BLaER1 treated with 17β-estradiol and CSF1 and Interleukin-3, amounts not matched to agents 10 nM and 100 nM (cell line): ENCODE results near the gene C14orf93.
A peak's percentile ranks its signal among the peaks of the same experiment; 100 is the strongest.

Experiments
- H3K27ac ChIP-seq, 11 experiments: shearing (Covaris generic); formaldehyde crosslinking; 2 replicates each; pipeline ENCODE4 v1.8.1; 2022
- H3K27me3 ChIP-seq, 11 experiments: shearing (Covaris generic); formaldehyde crosslinking; 2 replicates each; pipeline ENCODE4 v1.8.1; 2022
- H3K36me3 ChIP-seq, 11 experiments: shearing (Covaris generic); formaldehyde crosslinking; 2 replicates each; pipeline ENCODE4 v1.8.1; 2022
- H3K4me1 ChIP-seq, 10 experiments: shearing (Covaris generic); formaldehyde crosslinking; 2 replicates each; pipeline ENCODE4 v1.8.1; 2022
- H3K4me2 ChIP-seq, 11 experiments: shearing (Covaris generic); formaldehyde crosslinking; 2 replicates each; pipeline ENCODE4 v1.8.1; 2022
- H3K4me3 ChIP-seq, 10 experiments: shearing (Covaris generic); formaldehyde crosslinking; 2 replicates each; pipeline ENCODE4 v1.8.1; 2022
- H3K9ac ChIP-seq, 11 experiments: shearing (Covaris generic); formaldehyde crosslinking; 2 replicates each; pipeline ENCODE4 v1.8.1; 2022
- H3K9me3 ChIP-seq, 11 experiments: shearing (Covaris generic); formaldehyde crosslinking; replicated peaks in 1 of 11; 2 replicates each; pipeline ENCODE4 v1.8.1; 2022
- H4K20me1 ChIP-seq, 11 experiments: shearing (Covaris generic); formaldehyde crosslinking; 2 replicates each; pipeline ENCODE4 v1.8.1; 2022
- Cebpa-rat ChIP-seq, 11 experiments: shearing (Covaris generic); IDR thresholded peaks; 2 replicates each; pipeline ENCODE4 v1.8.1; 2022

The C14orf93 gene

DNA sequence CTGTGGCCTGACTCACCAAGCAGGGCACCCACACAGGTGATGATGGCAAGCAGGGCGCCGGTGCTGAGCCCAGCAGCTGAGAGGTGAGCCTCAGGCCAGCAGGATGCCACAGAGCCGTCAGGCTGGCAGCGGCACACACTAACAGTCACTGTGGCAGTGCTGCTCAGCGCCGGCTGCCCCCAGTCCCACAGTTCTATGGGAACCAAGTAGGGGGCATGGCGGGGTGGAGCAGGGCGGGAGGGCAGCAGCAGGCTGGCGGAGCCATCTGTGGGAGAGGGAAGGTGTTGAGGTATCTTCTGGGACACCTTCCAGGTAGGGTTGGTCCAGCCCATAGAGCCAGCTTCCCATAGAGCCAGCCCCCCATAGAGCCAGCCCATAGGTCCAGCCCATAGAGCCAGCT lies 39.1 kb upstream of the C14orf93 start:
- Histone ChIP-seq H3K4me2 (no peak overlapping the region), H4K20me1 (no peaks in the 10 kb centered on the region), H3K4me3 (no peak overlapping the region), H3K27ac (no peak overlapping the region), H3K27me3 (no peaks in the 10 kb centered on the region), H3K4me1 (peaks cover 0 to 31% (median 21%) of the 10 kb centered on the region in 10 experiments; a peak in 15 of 20 replicates), H3K36me3 (no peaks in the 10 kb centered on the region; a peak in 2 of 22 replicates), H3K9ac (no peak overlapping the region), H3K9me3 (no peaks in the 10 kb centered on the region)
- TF ChIP-seq Cebpa-rat (IDR thresholded peaks at IDR 0.05), result no peak

DNA sequence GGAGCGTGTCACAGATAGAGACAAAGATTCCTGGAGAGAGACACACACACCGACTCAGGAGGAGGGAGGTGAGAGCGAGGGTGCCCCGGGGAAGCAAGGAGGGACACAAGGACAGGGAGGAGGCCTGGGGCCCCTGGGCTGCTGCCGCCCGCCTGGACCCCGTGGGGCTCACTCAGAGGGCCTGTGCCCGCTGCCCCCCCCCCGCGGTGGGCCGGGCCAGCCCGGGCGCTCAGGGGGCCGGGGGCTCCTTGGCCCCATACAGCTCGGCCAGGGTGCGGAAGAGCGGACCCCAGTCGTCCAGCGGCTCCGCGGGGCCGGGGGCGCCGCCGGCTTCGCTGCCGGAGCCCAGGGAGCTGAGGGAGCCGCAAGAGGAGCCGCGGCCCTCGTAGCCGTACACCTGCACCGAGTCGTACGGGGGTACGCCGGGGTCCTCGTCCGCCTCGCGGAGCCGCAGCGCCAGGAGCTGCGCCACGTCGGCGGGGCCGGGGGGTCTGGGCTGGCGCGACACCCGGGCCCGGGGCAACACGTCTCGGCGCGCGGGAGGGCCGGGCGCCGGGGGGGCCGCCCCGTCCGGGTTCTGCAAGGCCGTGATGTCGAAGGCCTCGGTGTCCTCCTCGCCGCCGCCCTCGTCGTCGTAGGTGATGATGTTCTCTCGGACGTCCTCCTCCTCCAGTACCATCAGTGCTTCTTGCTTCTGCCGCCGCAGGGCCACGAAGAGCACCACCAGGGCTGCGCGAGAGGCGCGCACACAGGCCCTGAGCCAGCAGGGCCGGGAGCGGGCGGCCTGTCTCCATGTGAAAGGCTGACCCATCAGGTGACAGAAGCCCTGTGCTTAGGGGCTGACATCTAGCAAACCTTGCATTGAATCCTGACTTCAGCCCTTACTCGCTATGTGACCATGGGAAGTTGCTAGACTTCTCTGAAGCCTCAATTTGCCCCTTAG lies 38.1 kb upstream of the C14orf93 start:
- Histone ChIP-seq H3K9me3 (no peaks in the 10 kb centered on the region), H3K4me3 (no peak overlapping the region)

DNA sequence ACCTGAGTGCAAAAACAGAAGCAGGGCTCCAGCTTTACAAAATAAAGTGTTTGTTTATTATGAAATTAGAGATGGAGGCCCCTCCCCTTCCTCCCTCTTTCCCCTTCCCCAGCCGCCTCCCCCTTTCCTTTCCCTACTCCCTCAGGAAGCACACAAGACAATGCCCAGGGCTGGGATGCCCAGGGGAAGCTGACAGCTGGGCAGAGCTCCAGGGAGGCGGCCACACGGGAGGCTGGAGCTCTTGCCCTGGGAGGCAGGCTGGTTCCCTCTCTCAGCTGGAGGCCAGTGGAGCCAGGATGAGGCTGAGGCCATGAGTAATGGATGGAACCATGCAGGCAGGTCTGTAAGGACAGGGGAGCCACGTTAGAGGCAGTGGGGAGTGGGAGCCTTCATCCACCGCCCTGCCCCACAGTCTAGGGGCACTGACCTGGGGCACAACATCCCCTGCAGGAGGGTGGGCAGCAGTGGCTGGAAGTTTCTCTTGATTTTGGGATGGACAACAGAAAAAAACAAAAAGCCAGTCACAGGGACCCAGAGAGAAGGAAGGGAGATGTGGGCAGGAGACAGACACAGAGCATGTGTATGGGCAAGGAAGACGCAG lies 37.2 kb upstream of the C14orf93 start:
- H3K4me2 ChIP-seq, result peak overlapping the region in 6 of 11 experiments; percentile 1 to 32 (median 20); a peak in 4 of 22 replicates
- no peaks in the 10 kb centered on the region for H3K27me3 ChIP-seq
- H3K4me3 ChIP-seq, result no peak overlapping the region
- no peaks in the 10 kb centered on the region for H4K20me1 ChIP-seq
- peak overlapping the region in 4 of 11 experiments; percentile 16 to 33 (median 21); a peak in 4 of 22 replicates for H3K9ac ChIP-seq
- no peak for TF ChIP-seq Cebpa-rat (IDR thresholded peaks at IDR 0.05)
- 0 out of 22 replicates have a peak overlapping the region, but pooled peaks of 1 of the 11 experiments have one; percentile 5 for H3K27ac ChIP-seq
- H3K9me3 ChIP-seq, result no peaks in the 10 kb centered on the region
- H3K4me1 ChIP-seq, result peaks cover 0 to 31% (median 21%) of the 10 kb centered on the region in 10 experiments; a peak in 15 of 20 replicates
- H3K36me3 ChIP-seq, result no peaks in the 10 kb centered on the region; a peak in 2 of 22 replicates

More for the DNA sequence above, 38.1 kb upstream of the C14orf93 start:
- Histone ChIP-seq H3K4me1 (peaks cover 0 to 31% (median 21%) of the 10 kb centered on the region in 10 experiments; a peak in 15 of 20 replicates), H4K20me1 (no peaks in the 10 kb centered on the region), H3K27me3 (no peaks in the 10 kb centered on the region), H3K9ac (0 out of 22 replicates have a peak overlapping the region, but pooled peaks of 2 of the 11 experiments have one; percentile 18 to 24), H3K36me3 (no peaks in the 10 kb centered on the region; a peak in 2 of 22 replicates), H3K4me2 (no peak overlapping the region), H3K27ac (no peak overlapping the region)
- no peak for TF ChIP-seq Cebpa-rat (IDR thresholded peaks at IDR 0.05)

DNA sequence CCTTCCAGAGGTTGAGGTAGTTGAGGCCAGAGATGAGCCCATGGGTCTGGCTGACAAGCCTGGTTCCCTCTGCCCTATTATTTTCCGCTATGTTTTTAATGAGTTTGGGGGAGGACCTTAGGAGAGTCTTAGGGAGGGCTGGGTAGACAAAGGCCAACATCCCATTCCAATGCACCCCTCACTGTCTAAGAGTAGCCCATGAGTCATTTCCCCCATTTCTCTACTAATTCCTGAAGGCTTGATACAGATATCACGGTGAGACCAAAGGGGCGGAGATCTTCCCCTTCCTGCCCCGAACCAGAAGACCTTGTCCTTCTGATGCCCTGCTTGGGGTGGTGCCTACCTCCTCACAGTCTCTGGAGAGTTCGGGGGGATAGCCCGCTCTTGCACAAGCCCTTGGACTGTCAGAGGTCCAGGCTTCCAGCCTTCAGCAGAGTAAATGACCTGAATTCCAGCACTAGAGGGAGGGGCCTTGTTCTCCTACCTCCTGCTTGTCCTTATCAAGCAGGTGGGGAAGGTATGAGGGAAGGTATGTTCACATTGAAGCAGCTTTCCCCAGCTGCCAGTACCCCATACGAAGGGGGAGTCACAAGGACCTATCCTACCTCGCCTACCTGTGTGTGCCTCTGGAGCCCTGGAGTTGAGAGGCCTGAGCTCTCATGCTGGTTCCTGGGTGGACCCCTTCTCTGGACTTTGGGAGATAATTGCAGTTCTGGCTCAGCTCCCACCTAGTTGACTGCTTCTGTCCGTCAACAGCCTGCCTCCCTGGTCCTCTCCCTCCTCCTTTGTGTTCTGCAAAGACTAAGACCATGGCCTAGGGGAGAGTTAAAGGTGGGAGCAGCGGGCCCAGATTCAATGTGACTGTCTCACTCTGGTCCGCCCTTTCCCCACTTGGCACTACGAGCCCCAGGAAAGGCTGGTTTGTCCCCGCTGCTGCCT lies 35.7 kb upstream of the C14orf93 start:
- Histone ChIP-seq H3K4me1 (peaks cover 0 to 28% (median 16%) of the 10 kb centered on the region in 10 experiments; a peak in 15 of 20 replicates), H3K4me2 (peak overlapping the region in 10 of 11 experiments; percentile 4 to 75 (median 52); a peak in 18 of 22 replicates), H3K36me3 (no peaks in the 10 kb centered on the region; a peak in 2 of 22 replicates), H3K9ac (0 out of 22 replicates have a peak overlapping the region, but pooled peaks of 1 of the 11 experiments have one; percentile 7), H3K4me3 (no peak overlapping the region), H3K27me3 (no peaks in the 10 kb centered on the region), H3K27ac (no peak overlapping the region), H4K20me1 (no peaks in the 10 kb centered on the region), H3K9me3 (no peaks in the 10 kb centered on the region)
- no peak for TF ChIP-seq Cebpa-rat (IDR thresholded peaks at IDR 0.05)

DNA sequence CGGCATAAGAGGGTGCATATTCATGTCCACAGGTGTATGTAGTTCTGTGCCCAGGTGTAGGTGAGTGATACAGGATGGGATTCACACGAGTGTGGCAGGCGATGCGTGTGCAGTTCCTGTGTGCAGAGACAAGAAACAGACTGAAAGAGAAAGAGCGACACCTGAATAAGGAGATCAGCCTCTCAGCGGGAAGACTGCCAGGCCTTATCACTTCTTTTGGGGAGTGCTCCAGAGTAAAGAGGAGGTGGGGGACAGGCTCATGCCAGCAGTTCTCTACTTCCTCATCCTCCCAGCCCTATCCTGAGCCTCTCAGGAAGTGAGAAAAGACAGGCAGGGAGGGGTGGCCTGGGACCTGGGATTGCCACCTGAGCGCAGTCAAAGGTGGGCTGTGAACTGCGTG lies 34.9 kb upstream of the C14orf93 start:
- Histone ChIP-seq H3K4me3 (no peak overlapping the region), H4K20me1 (no peaks in the 10 kb centered on the region), H3K9me3 (no peaks in the 10 kb centered on the region), H3K4me1 (peaks cover 0 to 28% (median 16%) of the 10 kb centered on the region in 10 experiments; a peak in 15 of 20 replicates), H3K4me2 (peak overlapping the region in 10 of 11 experiments; percentile 4 to 75 (median 52); a peak in 14 of 22 replicates), H3K27me3 (no peaks in the 10 kb centered on the region), H3K9ac (no peak overlapping the region), H3K27ac (no peak overlapping the region), H3K36me3 (no peaks in the 10 kb centered on the region; a peak in 2 of 22 replicates)
- no peak for TF ChIP-seq Cebpa-rat (IDR thresholded peaks at IDR 0.05)

DNA sequence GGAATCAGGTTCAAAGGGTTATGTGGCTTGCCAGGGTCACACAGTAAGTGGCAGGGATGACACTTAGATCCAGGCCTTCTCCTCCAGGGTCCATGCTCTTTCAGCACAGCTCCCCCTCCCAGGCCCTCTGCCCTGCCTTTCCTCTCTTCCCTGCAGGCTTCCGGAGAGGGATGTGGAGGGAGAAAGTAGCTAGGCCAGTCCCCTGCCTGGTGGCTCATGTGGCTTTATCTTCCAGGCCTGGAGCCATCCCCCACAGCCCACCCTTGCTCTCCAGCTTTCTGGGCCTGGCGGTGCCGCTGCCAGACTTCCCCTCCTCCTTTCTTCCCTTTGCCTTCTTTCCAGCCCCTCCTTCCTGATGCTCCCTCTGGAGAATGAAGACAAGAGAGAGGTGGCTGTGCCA lies 33.8 kb upstream of the C14orf93 start:
- no peak overlapping the region for H3K9ac ChIP-seq
- no peak for TF ChIP-seq Cebpa-rat (IDR thresholded peaks at IDR 0.05)
- no peak overlapping the region for H3K27ac ChIP-seq

DNA sequence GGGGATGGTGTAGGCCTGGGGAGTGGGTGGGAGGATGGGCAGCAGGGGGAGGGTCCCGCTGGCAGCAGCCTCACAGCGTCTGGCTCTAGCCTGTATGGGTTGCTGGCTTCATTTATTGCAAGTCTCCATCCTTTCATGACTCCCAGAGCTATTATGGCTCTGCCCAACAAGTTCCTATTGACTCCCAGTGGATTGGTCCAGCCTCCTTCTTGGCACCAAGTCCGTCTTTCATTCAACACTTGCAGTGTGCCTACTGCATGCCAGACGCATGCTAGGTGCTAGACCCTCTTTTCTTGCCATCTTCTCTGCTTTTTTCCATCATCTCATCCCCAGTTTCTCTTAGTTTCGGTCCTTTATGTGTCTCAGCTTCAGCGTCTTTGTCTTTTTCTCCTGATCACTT lies 33.2 kb upstream of the C14orf93 start:
- Histone ChIP-seq H3K27ac (no peak overlapping the region), H3K4me1 (peaks cover 0 to 28% (median 16%) of the 10 kb centered on the region in 10 experiments; a peak in 15 of 20 replicates), H3K36me3 (no peaks in the 10 kb centered on the region; a peak in 1 of 22 replicates), H3K27me3 (no peaks in the 10 kb centered on the region), H3K4me2 (no peak overlapping the region), H3K9me3 (no peaks in the 10 kb centered on the region), H4K20me1 (no peaks in the 10 kb centered on the region), H3K9ac (no peak overlapping the region), H3K4me3 (no peak overlapping the region)
- no peak for TF ChIP-seq Cebpa-rat (IDR thresholded peaks at IDR 0.05)

More for the DNA sequence above, 33.8 kb upstream of the C14orf93 start:
- Histone ChIP-seq H3K36me3 (no peaks in the 10 kb centered on the region; a peak in 1 of 22 replicates), H3K4me1 (peaks cover 0 to 28% (median 16%) of the 10 kb centered on the region in 10 experiments; a peak in 15 of 20 replicates), H3K4me3 (no peak overlapping the region), H3K9me3 (no peaks in the 10 kb centered on the region), H4K20me1 (no peaks in the 10 kb centered on the region), H3K4me2 (no peak overlapping the region), H3K27me3 (no peaks in the 10 kb centered on the region)
